ENCODE results near the gene NBPF1. TPM values are rescaled to one million over a fixed set of nuclear protein-coding genes. Genes with fewer than 3 reads are reported as not detected.
"Not testable (repeated sequence)": the region's sequence is repeated elsewhere in the genome, so short reads cannot be mapped to it uniquely, and the experiment has no call there.

NBPF1 gene
- polyA plus RNA-seq (2013, experiment 1 of 2; ENCODE audit: insufficient read length): 34.1 TPM
- 31.6 TPM for polyA plus RNA-seq (2013, experiment 2 of 2; ENCODE audit: insufficient read length)

GRCh38 chr1:16613185-16614147 is at the start of gene NBPF1:
TSS of gene NBPF1 (minus strand) at chr1:16613564.
- peak; percentile 96 for DNase-seq

GRCh38 chr1:16658234-16658633 is 44.9 kb upstream of the NBPF1 start:
- not testable (repeated sequence) for DNase-seq

- DNase-seq: not testable (repeated sequence)
Observed at GRCh38 chr1:16656981-16657683, 43.8 kb upstream of the NBPF1 start.

- not testable (repeated sequence) for DNase-seq
Observed at GRCh38 chr1:16656574-16656973, 43.2 kb upstream of the NBPF1 start.

- DNase-seq: not testable (repeated sequence)
Observed at GRCh38 chr1:16651560-16651959, 38.2 kb upstream of the NBPF1 start.

GRCh38 chr1:16649960-16650359 is 36.6 kb upstream of the NBPF1 start:
- not testable (repeated sequence) for DNase-seq

- DNase-seq: not testable (repeated sequence)
Observed at GRCh38 chr1:16649390-16649789, 36.0 kb upstream of the NBPF1 start.

GRCh38 chr1:16648756-16649155 is 35.4 kb upstream of the NBPF1 start:
- DNase-seq: not testable (repeated sequence)

GRCh38 chr1:16648250-16648649 is 34.9 kb upstream of the NBPF1 start:
- not testable (repeated sequence) for DNase-seq

- DNase-seq: not testable (repeated sequence)
Observed at GRCh38 chr1:16647179-16648176, 34.1 kb upstream of the NBPF1 start.

GRCh38 chr1:16646716-16647115 is 33.4 kb upstream of the NBPF1 start:
- DNase-seq: not testable (repeated sequence)

GRCh38 chr1:16646061-16646664 is 32.8 kb upstream of the NBPF1 start:
- not testable (repeated sequence) for DNase-seq

GRCh38 chr1:16645271-16646060 is 32.1 kb upstream of the NBPF1 start:
- DNase-seq: not testable (repeated sequence)

- peak; percentile 95 for DNase-seq
Observed at GRCh38 chr1:16644482-16645270, 31.3 kb upstream of the NBPF1 start.

GRCh38 chr1:16644193-16644481 is 30.8 kb upstream of the NBPF1 start:
- DNase-seq: no peak

- not testable (repeated sequence) for DNase-seq
Observed at GRCh38 chr1:16643476-16644192, 30.3 kb upstream of the NBPF1 start.

GRCh38 chr1:16643001-16643411 is 29.6 kb upstream of the NBPF1 start:
- not testable (repeated sequence) for DNase-seq

GRCh38 chr1:16642025-16642966 is 28.9 kb upstream of the NBPF1 start:
- not testable (repeated sequence) for DNase-seq

Measured in fibroblast of skin of abdomen (primary cell).